Retinal pigment epithelial cell (primary cell): Measurements from ENCODE around the gene GAS7.
"Not testable (repeated sequence)": the region's sequence is repeated elsewhere in the genome, so short reads cannot be mapped to it uniquely, and the experiment has no call there.

ENCODE experiments used
- DNase-seq: peaks from one replicate; pipeline ENCODE4 v3.0.0-alpha.2; 2010; ENCODE audit warnings: low read depth
- H3K4me3 ChIP-seq: 2 replicates; pipeline ENCODE4 v1.5.1; 2011; ENCODE audit warnings: mild to moderate bottlenecking, low read length, control low read depth, moderate library complexity
- CTCF ChIP-seq: conservative IDR thresholded peaks from 2 replicates; pipeline ENCODE4 v1.5.1; 2011; ENCODE audit warnings: low read depth, low read length, control low read depth, inconsistent platforms

The GAS7 gene

GRCh38 chr17:10105513-10106001 lies 92.8 kb downstream of the GAS7 start:
- H3K4me3 ChIP-seq: no peak overlapping the region
- TF ChIP-seq CTCF: no peak
- no peak for DNase-seq

- no peak overlapping the region for H3K4me3 ChIP-seq
- TF ChIP-seq CTCF: no peak
- DNase-seq: no peak
Observed at GRCh38 chr17:10103712-10104111, 94.7 kb downstream of the GAS7 start.

GRCh38 chr17:10102817-10103216 lies 95.6 kb downstream of the GAS7 start:
- DNase-seq: no peak
- no peak overlapping the region for H3K4me3 ChIP-seq
- TF ChIP-seq CTCF: no peak

GRCh38 chr17:10099051-10099571 lies 99.3 kb downstream of the GAS7 start:
- no peak for TF ChIP-seq CTCF
- no peak overlapping the region for H3K4me3 ChIP-seq
- DNase-seq: peak; percentile 48

- no peak overlapping the region for H3K4me3 ChIP-seq
- no peak for TF ChIP-seq CTCF
- no peak for DNase-seq
Observed at GRCh38 chr17:10096596-10096995, 101.8 kb downstream of the GAS7 start.

- not testable (repeated sequence) for H3K4me3 ChIP-seq
- DNase-seq: peak; percentile 36
Observed at GRCh38 chr17:10095295-10095694, 103.1 kb downstream of the GAS7 start.

- TF ChIP-seq CTCF: no peak
- no peak overlapping the region for H3K4me3 ChIP-seq
- no peak for DNase-seq
Observed at GRCh38 chr17:10094797-10095196, 103.6 kb downstream of the GAS7 start.

GRCh38 chr17:10092595-10092994 lies 105.8 kb downstream of the GAS7 start:
- DNase-seq: no peak
- no peak for TF ChIP-seq CTCF
- no peak overlapping the region for H3K4me3 ChIP-seq
